ENCODE results near the gene MARVELD1.

The MARVELD1 gene

GRCh38 chr10:97708976-97709946 lies 4.3 kb upstream of the MARVELD1 start:
- Mint-ChIP-seq H3K27me3 (ENCODE audit: low read depth) (peaks cover 34% of the 10 kb centered on the region), H3K36me3 (ENCODE audit: low read depth) (no peaks in the 10 kb centered on the region), H3K4me1 (ENCODE audit: low read depth) (peaks cover 11% of the 10 kb centered on the region), H3K9me3 (no peaks in the 10 kb centered on the region), H3K4me3 (no peak overlapping the region), H3K27ac (no peak overlapping the region)

DNA sequence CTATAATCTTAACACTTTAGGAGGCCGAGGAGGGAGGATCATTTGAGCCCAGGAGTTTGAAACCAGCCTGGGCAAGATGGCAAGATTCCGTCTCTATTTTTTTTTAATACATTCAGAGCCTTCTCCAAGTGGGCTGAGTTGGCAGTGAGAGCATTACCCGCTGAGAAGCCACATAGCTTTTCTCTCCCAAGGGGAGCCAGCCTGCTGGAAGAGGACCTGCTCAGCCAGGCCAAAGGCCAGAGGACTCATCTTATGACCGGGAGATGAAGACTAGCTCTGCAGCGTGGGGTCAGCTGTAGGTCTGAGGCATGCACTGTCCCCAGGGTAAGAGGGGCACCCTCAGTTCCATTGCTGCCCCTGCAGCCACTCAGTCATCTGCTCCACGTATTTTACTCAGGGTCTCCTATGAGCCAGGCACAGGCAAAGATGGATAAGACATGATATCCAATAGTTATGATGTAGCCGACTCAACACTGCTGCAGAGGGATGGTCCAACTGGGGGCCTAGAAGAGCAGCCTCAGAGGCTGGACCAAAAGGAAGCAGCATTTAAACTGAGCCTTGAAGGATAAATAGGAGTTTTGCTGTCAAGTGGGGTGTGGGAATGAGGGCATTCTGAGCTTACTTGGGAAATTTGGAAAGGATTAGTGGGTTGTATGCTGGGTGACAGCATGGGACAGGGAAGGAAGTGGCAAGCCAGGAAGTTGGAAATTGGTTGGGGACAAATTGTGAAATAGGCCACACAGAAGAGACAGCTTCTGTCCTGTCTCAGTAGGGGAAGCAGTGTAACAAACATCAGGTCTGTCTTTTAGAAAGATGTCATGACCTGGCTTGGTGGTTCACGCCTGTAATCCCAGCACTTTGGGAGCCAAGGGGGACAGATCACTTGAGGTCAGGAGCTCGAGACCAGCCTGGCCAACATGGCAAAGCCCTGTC lies 1.6 kb upstream of the MARVELD1 start:
- H3K27ac Mint-ChIP-seq = no peak overlapping the region
- peak overlapping the region; percentile 37 for H3K4me3 Mint-ChIP-seq
- H3K27me3 Mint-ChIP-seq (ENCODE audit: low read depth) = peaks cover 54% of the 10 kb centered on the region

DNA sequence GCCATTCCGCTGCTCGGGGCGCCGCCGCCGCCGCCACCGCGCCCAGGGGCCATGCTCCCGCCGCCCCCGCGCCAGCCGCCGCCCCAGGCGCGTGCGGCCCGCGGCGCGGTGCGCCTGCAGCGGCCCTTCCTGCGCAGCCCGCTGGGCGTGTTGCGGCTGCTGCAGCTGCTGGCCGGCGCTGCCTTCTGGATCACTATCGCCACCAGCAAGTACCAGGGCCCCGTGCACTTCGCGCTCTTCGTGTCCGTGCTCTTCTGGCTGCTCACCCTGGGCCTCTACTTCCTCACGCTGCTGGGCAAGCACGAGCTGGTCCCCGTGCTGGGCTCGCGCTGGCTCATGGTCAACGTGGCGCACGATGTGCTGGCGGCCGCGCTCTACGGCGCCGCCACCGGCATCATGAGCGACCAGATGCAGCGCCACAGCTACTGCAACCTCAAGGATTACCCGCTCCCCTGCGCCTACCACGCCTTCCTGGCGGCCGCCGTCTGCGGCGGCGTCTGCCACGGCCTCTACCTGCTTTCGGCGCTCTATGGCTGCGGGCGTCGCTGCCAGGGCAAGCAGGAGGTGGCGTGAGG lies 383 bp downstream of the MARVELD1 start:
- no peaks in the 10 kb centered on the region for H3K9me3 Mint-ChIP-seq
- H3K4me3 Mint-ChIP-seq = peak overlapping the region; percentile 98
- H3K27ac Mint-ChIP-seq = peak overlapping the region; percentile 78
- no peaks in the 10 kb centered on the region for H3K36me3 Mint-ChIP-seq (ENCODE audit: low read depth)
- H3K27me3 Mint-ChIP-seq (ENCODE audit: low read depth) = peaks cover 49% of the 10 kb centered on the region
- peaks cover 12% of the 10 kb centered on the region for H3K4me1 Mint-ChIP-seq (ENCODE audit: low read depth)

More for the DNA sequence above, 1.6 kb upstream of the MARVELD1 start:
- Mint-ChIP-seq H3K4me1 (ENCODE audit: low read depth) (peaks cover 11% of the 10 kb centered on the region), H3K36me3 (ENCODE audit: low read depth) (no peaks in the 10 kb centered on the region), H3K9me3 (no peaks in the 10 kb centered on the region)

DNA sequence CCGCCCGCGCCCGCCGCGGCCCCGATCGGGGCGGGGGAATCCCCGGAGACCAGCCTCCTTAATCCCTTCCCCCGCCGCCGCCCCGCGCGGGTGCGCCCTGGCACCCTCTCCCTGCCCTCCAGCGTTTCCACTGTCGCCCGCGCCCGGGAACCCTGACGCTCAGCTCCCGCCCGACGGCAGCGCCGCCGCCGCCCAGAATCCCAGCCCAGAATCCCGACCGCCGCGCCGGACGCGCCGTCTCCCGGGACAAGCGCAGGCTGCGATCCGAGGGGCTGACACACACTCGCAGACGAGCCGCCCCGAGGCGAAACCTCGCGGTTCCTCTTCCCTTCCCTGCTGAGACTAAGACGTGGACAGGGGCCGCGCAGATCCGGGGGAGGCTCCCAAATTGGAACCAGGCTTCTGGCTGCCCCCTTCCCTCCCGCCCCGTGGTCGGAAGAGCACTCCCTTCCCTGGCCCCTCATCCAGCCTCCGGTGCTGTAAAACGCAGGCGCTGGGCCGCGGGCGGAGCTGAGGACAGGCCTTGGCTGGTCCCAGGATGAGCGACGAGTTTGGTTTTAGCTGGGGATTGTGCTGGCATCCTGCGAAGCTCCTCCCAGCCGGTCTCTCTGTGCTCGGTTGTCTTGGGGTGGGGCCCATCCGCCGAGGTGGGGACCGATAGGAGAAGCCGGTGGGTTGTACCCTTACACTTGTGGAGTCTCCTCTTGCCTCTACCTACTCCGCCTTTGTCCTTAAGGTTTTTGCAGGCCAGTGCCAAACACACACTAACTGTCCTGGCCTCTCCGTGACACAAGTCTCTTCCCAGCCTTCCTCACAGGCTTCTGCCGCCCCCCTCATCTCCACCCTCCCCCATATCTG lies 1.1 kb downstream of the MARVELD1 start:
- H3K4me3 Mint-ChIP-seq = peak overlapping the region; percentile 98
- peaks cover 46% of the 10 kb centered on the region for H3K27me3 Mint-ChIP-seq (ENCODE audit: low read depth)
- H3K4me1 Mint-ChIP-seq (ENCODE audit: low read depth) = peaks cover 9% of the 10 kb centered on the region
- H3K36me3 Mint-ChIP-seq (ENCODE audit: low read depth) = no peaks in the 10 kb centered on the region
- no peaks in the 10 kb centered on the region for H3K9me3 Mint-ChIP-seq
- H3K27ac Mint-ChIP-seq = no peak overlapping the region

GRCh38 chr10:97715259-97715874 lies 1.8 kb downstream of the MARVELD1 start:
- Mint-ChIP-seq H3K9me3 (no peaks in the 10 kb centered on the region), H3K36me3 (ENCODE audit: low read depth) (no peaks in the 10 kb centered on the region), H3K27me3 (ENCODE audit: low read depth) (peaks cover 43% of the 10 kb centered on the region), H3K27ac (no peak overlapping the region), H3K4me1 (ENCODE audit: low read depth) (peaks cover 8% of the 10 kb centered on the region), H3K4me3 (peak overlapping the region; percentile 98)

- H3K27me3 Mint-ChIP-seq (ENCODE audit: low read depth) = peaks cover 32% of the 10 kb centered on the region
- H3K27ac Mint-ChIP-seq = no peak overlapping the region
- peaks cover 9% of the 10 kb centered on the region for H3K4me1 Mint-ChIP-seq (ENCODE audit: low read depth)
- H3K9me3 Mint-ChIP-seq = no peaks in the 10 kb centered on the region
- no peaks in the 10 kb centered on the region for H3K36me3 Mint-ChIP-seq (ENCODE audit: low read depth)
- H3K4me3 Mint-ChIP-seq = no peak overlapping the region
Observed at GRCh38 chr10:97717627-97718026, 4.1 kb downstream of the MARVELD1 start.

GRCh38 chr10:97718178-97718577 lies 4.6 kb downstream of the MARVELD1 start:
- Mint-ChIP-seq H3K9me3 (no peaks in the 10 kb centered on the region), H3K4me1 (ENCODE audit: low read depth) (peaks cover 5% of the 10 kb centered on the region), H3K27ac (no peak overlapping the region), H3K4me3 (no peak overlapping the region), H3K27me3 (ENCODE audit: low read depth) (peaks cover 27% of the 10 kb centered on the region), H3K36me3 (ENCODE audit: low read depth) (no peaks in the 10 kb centered on the region)

- peaks cover 5% of the 10 kb centered on the region for H3K4me1 Mint-ChIP-seq (ENCODE audit: low read depth)
- no peaks in the 10 kb centered on the region for H3K9me3 Mint-ChIP-seq
Observed at GRCh38 chr10:97718659-97719142, 5.2 kb downstream of the MARVELD1 start.

GRCh38 chr10:97719602-97720001 lies 6.1 kb downstream of the MARVELD1 start:
- H3K27me3 Mint-ChIP-seq (ENCODE audit: low read depth) = peaks cover 21% of the 10 kb centered on the region
- peaks cover 3% of the 10 kb centered on the region for H3K4me1 Mint-ChIP-seq (ENCODE audit: low read depth)
- no peak overlapping the region for H3K27ac Mint-ChIP-seq
- H3K9me3 Mint-ChIP-seq = no peaks in the 10 kb centered on the region
- H3K4me3 Mint-ChIP-seq = no peak overlapping the region
- H3K36me3 Mint-ChIP-seq (ENCODE audit: low read depth) = no peaks in the 10 kb centered on the region

More at GRCh38 chr10:97718659-97719142, 5.2 kb downstream of the MARVELD1 start:
- H3K4me3 Mint-ChIP-seq = no peak overlapping the region
- H3K36me3 Mint-ChIP-seq (ENCODE audit: low read depth) = no peaks in the 10 kb centered on the region
- H3K27ac Mint-ChIP-seq = no peak overlapping the region
- peaks cover 27% of the 10 kb centered on the region for H3K27me3 Mint-ChIP-seq (ENCODE audit: low read depth)

DNA sequence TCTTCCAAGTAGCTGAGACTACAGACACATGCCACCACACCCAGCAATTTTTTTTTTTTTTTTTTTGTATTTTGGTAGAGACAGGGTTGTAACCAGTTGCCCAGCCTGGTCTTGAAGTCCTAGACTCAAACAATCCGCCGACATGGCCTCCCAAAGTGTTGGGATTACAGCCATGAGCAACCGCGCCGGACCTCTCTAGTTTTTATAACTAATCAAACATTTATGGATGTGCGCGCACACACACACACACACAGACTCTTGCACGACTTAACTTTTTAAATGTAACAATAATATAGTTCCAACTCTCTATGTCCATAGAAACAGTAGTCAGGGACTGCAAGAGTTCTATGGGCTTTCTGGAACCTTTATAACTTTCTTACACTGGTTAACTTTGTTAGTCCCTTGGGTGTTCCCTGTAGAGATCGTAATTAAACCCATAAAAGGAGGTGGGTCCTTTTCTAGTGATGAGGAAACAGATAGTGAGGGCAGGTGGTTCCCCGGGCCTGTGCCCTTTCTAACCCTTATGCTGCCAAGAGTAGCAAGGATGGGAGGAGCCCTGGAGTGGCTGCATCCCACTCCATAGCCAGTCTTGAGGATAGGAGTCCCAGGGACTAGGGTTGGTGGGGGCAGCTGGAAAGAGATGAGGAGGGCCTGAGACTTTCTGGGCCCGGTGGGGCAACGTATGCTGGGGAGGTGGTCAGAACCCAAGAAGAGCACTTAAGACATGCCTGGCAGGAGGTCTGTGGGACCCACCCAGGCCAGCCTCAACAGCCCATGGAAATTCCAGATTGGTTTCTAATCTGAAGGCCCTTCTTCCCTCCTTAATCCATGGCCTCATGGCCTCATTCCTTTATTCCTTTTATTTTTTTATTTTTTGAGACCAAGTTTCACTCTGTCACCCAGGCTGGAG lies 8.6 kb downstream of the MARVELD1 start:
- Mint-ChIP-seq H3K36me3 (ENCODE audit: low read depth) (no peaks in the 10 kb centered on the region), H3K4me3 (no peak overlapping the region), H3K27ac (no peak overlapping the region), H3K4me1 (ENCODE audit: low read depth) (peaks cover 7% of the 10 kb centered on the region), H3K27me3 (ENCODE audit: low read depth) (peaks cover 8% of the 10 kb centered on the region), H3K9me3 (no peaks in the 10 kb centered on the region)

DNA sequence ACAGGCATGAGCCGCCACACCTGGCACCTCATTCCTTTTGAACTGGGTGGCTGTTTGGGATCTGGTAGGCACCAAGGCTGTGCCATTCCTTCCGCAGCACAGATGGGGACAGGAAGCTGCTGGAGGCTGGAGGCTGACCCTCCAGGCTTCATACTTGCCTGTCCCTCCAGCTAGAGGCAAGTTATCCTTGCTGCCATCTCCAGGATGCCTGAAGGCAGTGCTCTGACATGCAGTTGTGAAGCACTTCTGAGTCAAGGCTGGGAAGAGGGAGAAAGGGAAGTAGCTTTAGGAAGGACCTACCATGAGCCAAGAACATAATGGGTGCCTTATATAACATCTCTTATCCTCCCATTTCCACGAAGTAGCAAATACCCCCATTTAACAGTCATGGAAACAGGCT lies 9.5 kb downstream of the MARVELD1 start:
- Mint-ChIP-seq H3K27me3 (ENCODE audit: low read depth) (peaks cover 8% of the 10 kb centered on the region), H3K27ac (no peak overlapping the region), H3K4me3 (no peak overlapping the region), H3K4me1 (ENCODE audit: low read depth) (peaks cover 7% of the 10 kb centered on the region), H3K9me3 (no peaks in the 10 kb centered on the region), H3K36me3 (ENCODE audit: low read depth) (no peaks in the 10 kb centered on the region)

DNA sequence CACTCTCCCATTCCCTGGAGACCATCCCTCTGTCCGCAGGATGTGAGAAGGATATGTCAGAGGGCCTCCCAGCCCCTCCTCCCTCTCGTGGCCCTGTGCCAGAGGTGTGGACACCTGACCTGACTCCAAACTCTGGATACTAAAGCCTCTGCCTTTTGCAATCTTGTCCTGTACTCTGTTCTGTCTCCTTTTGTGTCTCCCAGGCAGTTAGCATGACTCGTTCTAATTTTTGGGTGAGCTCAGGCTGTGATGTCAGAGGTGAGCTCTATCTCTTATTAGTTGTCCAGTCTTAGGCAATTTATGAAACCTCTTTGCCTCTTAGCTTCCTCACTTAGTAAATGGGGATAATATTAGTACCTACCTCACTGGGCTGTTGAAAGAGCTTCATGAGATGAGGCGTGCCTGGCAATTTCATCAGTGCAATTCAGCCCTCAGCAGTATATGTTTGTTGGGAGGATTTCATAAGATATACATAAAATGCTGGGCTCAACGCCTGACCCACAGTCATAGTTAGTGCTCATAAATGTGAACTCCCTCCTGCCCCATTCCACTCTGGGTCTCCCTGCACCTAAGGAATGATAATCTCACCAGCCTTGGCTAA lies 10.9 kb downstream of the MARVELD1 start:
- Mint-ChIP-seq H3K36me3 (ENCODE audit: low read depth) (no peaks in the 10 kb centered on the region), H3K4me3 (no peak overlapping the region), H3K4me1 (ENCODE audit: low read depth) (peaks cover 8% of the 10 kb centered on the region), H3K27me3 (ENCODE audit: low read depth) (peaks cover 5% of the 10 kb centered on the region), H3K9me3 (no peaks in the 10 kb centered on the region), H3K27ac (no peak overlapping the region)

All from T-helper 1 cell treated with Interleukin-12 subunit alpha and Interleukin-12 subunit beta and Interleukin-4 antibody, amounts not matched to agents 30 μg/mL and 1 μg/mL, for 36 hours (primary cell).